ENCODE data around the gene SEC24D. TPM values are rescaled to one million over a fixed set of nuclear protein-coding genes. Genes with fewer than 3 reads are reported as not detected.

SEC24D gene
- total RNA-seq, 1 experiment from 2014 or later, result 61.5 TPM

GRCh38 chr4:118760092-118760491, 75.8 kb downstream of the SEC24D start:
- Histone ChIP-seq H3K4ac (ENCODE audit: low read depth, low read length) (no peak overlapping the region), H3K4me2 (ENCODE audit: insufficient read depth, insufficient read length, low read length) (no peak overlapping the region), H4K20me1 (ENCODE audit: control insufficient read depth, insufficient read depth, insufficient read length) (no peaks in the 10 kb centered on the region), H3K27me3 (ENCODE audit: insufficient read depth, low read length) (no peaks in the 10 kb centered on the region), H3K23ac (ENCODE audit: insufficient read length, low read depth, low read length) (no peak overlapping the region), H3K79me2 (ENCODE audit: insufficient read depth, low read length) (no peaks in the 10 kb centered on the region), H2BK20ac (ENCODE audit: low read depth, low read length, poor library complexity, severe bottlenecking) (no peak overlapping the region), H2AK5ac (ENCODE audit: insufficient read length, low read length) (no peak overlapping the region), H2BK5ac (ENCODE audit: insufficient read length, low read length) (no peak overlapping the region), H3K18ac (ENCODE audit: insufficient read length, low read depth, low read length) (no peak overlapping the region), H3K9me3 (ENCODE audit: control insufficient read depth, low read depth, low read length) (no peaks in the 10 kb centered on the region), H4K5ac (ENCODE audit: insufficient read length, low read depth, low read length) (no peak overlapping the region), H2AFZ (ENCODE audit: low read length) (no peak overlapping the region), H2BK120ac (ENCODE audit: low read depth, low read length, poor library complexity, severe bottlenecking) (no peak overlapping the region), H4K91ac (ENCODE audit: insufficient read length, low read depth, low read length) (no peak overlapping the region), H4K8ac (replicated peaks; ENCODE audit: insufficient read length, low read depth, low read length) (no peak overlapping the region), H3K23me2 (ENCODE audit: insufficient read length, low read depth, low read length, poor library complexity, severe bottlenecking) (no peaks in the 10 kb centered on the region), H3K27ac (ENCODE audit: insufficient read length, low read depth, low read length) (no peak overlapping the region), H3K56ac (ENCODE audit: insufficient read length, low read depth, low read length) (no peak overlapping the region), H3T11ph (ENCODE audit: low read length) (no peak overlapping the region), H3K9ac (ENCODE audit: extremely low read depth, insufficient read length, low read length) (no peak overlapping the region), H2BK12ac (ENCODE audit: insufficient read length, low read depth, low read length) (no peak overlapping the region), H3K14ac (ENCODE audit: insufficient read depth, low read length) (no peak overlapping the region), H2BK15ac (ENCODE audit: low read depth, low read length) (no peak overlapping the region), H3K79me1 (ENCODE audit: insufficient read depth, low read depth, low read length, poor library complexity, severe bottlenecking) (no peaks in the 10 kb centered on the region), H3K4me1 (ENCODE audit: insufficient read depth, low read length) (no peaks in the 10 kb centered on the region)
- DNase-seq, result no peak
- Mint-ChIP-seq H3K9me3 (no peaks in the 10 kb centered on the region), H3K4me3 (no peak overlapping the region), H3K27ac (no peak overlapping the region), H3K36me3 (ENCODE audit: insufficient read depth in 1 of 3, low read depth in 3 of 3) (peaks cover 5 to 22% (median 8%) of the 10 kb centered on the region in 3 experiments; a peak in 6 of 7 replicates), H3K4me1 (peaks cover 12 to 13% of the 10 kb centered on the region in 2 experiments), H3K27me3 (ENCODE audit: low read depth) (no peaks in the 10 kb centered on the region)
- WGBS (ENCODE audit: extremely low coverage, insufficient read length, low lambda C conversion rate), result no CpG with 5 or more reads among the region's 3 CpGs
- no peak for TF ChIP-seq CTCF (conservative IDR thresholded peaks at IDR 0.05)
